ENCODE measurements around the gene ZNHIT1.
A peak's percentile ranks its signal among the peaks of the same experiment; 100 is the strongest.
"Not testable (repeated sequence)": the region's sequence is repeated elsewhere in the genome, so short reads cannot be mapped to it uniquely, and the experiment has no call there.

Gene ZNHIT1

DNA sequence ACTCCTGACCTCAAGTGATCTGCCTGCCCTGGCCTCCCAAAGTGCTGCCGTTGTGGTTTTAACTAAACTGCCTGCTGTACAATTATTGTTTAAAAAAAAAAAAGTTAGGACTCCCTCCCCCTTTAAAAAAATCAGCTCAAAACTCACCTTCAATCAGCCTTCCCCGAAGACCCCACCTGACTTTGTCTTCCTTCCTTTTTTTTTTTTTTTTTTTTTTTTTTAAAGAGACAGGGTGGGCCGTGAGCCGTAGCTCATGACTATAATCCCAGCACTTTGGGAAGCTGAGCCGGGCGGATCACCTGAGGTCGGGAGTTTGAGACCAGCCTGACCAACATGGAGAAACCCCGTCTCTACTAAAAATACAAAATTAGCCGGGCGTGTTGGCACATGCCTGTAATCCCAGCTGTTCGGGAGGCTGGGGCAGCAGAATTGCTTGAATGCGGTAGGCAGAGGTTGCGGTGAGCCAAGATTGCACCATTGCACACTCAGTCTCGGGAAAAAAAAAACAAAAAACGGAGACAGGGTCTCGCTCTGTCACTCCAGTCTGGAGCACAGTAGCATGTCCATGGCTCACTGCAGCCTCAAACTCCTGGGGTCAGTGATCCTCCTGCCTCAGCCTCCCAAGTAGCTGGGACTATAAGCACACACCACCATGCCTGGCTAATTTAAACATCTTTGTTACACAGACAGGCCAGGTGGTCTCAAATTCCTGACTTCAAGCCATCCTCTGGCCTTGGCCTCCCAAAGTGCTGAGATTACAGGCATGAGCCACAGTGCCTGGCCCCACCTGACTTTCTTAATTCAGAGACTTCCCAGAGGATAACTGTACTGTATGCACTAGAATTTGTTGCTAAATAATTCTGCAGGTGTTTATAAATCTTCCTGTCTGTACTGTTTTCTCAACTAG, 23.7 kb downstream of the ZNHIT1 start:
- DNase-seq: no peak

DNA sequence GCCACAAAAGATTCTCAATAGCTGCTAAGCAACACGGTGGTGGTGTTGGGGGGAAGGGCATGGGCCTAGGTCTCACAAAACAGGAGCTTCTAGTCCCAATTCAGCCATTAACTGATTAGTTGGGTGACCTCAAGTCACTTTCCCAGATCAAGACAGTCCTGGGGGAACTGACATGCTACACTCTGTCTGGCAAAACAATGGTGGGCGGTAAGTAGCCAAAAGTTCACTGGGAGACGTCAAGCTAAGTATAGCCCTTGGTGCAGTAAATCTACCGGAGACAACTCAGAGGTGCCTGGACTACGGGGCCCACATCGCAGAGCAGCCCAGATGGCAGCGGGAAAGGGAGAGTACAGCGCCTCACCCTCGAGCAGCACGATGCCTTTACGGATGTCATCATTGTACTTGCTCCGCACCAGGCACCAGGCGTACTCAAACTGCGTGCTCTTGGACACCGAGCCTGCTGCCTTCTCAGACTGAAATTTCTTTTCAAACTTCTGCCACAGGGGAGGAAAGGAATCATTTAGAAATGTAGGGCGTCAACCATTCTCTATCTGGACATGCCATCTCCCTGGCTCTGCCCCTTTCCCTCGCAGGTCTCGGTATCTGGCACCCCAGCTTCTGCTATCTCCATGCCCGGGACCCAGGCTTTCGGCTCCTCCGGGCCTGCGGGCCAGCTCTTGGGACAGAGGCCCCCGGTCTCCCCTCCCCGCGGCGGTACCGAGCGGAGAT, 25.8 kb downstream of the ZNHIT1 start:
- peak; percentile 45 to 55 for DNase-seq

DNA sequence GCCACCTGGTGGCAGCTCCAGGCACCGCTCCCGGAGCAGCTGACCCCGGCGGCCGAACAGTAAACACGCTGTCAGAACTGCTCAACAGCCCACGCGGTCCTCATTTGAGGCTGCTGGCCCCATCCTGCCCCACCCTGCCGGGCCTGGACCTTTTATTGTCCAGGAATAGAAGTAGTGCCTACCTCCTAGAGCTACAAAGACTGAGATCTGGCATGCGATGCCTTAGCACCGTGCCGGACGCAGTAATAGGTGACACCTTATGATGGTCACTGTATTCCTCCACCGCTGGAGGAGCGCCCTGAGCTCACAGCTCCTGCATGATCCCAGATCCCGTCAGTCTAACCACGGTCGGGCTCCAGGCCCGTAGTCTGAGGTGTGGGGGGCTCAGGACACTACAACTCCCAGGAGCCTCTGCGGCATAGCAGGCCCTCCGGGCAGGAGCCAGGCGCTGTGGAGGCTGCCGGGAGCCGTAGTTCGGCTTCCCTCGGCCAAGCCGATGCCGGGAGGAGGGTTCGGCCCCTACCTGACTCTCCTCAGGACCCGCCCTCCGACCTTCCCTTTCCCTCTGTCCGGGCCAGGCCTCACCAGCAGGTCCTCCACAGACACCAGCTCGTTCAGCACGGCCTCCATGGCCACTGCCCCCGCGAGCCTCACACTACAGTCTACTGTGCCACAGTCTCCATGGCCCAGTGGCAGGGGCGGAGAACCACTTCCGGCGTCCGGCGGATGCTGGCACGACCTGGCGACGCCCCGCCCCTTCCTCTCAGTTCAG, 26.6 kb downstream of the ZNHIT1 start, which contains the start of gene FIS1:
TSS of gene FIS1 (minus strand) at position 707 of the 772 bp plus-strand sequence. CDS start at position 630, 77 bp downstream.
- DNase-seq: peak; percentile 82 to 92

DNA sequence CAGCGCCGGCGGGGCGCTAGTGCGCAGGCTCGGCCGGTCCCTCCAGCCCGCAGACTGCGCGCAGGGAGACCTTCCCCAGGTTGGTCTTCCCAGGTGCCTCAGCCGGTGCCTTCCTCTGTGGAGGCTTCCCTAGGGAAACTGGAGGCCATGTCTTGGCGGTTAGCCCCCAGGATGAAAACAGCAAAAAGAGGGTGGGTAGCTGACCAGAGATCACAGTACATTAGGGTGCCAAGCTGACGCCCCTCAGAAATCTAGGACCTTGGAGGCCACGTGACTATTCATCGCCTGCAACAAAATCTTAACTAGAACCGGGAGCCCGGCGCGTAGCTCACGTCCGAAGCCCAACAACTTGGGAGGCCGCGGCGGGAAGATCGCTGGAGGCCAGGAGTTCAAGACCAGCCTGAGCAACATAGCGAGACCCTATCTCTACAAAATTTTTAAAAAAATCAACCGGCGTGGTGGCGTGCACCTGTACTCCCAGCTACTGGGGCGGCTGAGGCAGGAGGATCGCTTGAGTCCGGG, 27.2 kb downstream of the ZNHIT1 start:
- no peak for DNase-seq

DNA sequence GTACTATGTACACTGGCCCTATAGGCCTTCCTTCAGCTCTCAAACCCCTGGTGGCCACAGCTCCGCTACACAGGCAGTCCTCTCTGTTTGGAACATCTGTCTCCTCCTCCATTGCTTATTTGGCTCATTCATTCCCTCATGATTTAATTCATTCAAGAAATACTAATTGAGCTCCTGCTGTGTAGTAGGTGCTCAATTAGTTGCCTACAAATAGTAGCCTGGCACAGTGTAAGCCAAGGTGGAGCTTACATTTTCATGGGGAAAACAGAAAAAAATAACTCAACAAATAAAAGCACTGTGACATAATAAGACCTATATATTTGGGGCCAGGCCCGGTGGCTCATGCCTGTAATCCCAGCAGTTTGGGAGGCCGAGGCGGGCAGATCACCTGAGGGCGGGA, 30.3 kb downstream of the ZNHIT1 start:
- no peak for DNase-seq

DNA sequence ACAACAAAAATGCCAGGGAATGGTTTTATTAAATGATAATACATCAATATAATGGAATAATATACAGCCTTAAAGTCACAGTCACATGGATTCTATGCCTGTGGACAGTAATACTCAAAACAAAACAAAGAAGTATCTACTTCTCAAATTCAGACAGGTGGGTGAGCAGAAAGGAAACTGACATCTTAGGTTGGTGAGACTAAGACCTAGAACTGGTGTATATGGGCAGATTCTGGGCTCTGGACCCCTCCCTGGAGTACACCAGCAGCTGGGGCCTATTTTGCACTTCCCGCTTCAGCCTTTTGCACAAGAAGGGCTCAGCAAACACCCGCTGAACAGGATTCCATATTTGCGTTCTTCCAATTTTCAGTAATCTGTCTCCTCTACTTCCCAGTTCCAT, 32.4 kb downstream of the ZNHIT1 start:
- DNase-seq: no peak

DNA sequence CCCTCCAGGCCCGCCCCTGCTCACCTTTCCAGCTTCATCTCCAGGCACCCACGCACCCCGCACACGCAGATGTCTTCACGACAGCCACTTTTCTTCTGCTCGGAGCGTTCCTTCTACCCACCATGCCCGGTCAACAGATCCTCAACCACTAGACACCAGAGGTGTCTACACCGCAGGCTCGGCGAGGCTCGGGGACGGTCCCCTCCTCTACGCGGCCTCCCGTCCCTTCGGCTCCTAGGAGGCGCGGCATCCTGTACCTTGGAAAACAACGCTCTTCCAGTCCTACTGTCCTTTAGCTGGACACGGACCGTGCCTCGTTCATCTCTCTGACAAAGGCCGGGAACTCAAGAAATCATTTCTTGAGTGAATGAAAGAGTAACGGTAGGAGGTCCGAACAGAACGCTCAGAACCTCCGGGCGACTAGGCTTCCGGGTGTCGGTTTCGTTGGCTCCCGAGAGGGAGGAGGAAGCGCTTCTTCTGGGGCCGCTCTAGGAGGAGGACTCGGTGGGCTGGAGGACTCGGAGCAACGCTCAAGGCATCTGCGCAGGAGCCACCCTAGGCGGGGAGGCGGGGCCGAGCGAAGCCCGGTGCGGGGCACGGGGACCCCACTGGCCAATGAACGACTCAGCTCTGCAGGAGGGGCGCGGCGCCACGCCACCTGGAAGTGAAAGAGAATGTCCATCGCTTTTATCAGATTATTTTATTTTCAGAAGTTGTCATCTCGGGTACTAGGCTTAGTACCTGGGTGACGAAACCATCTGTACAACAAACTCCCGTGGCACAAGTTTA, 34.1 kb downstream of the ZNHIT1 start:
- peak; percentile 98 to 99 for DNase-seq

DNA sequence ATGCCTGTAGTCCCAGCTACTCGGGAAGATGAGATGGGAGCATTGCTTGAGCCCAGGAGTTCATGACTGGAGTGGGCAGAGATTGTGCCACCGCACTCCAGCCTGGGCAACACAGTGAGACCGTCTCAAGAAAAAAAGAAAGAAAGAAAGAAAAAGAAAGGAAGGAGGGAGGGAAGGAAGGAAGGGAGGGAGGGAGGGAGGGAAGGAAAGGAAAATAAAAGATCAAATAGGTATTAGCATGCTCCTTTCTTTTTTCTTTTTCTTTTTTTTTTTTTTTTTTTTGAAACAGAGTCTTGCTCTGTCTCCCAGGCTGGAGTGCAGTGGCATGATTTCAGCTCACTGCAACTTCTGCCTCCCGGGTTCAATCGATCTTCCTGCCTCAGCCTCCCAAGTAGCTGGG, 35.2 kb downstream of the ZNHIT1 start:
- DNase-seq: not testable (repeated sequence)

DNA sequence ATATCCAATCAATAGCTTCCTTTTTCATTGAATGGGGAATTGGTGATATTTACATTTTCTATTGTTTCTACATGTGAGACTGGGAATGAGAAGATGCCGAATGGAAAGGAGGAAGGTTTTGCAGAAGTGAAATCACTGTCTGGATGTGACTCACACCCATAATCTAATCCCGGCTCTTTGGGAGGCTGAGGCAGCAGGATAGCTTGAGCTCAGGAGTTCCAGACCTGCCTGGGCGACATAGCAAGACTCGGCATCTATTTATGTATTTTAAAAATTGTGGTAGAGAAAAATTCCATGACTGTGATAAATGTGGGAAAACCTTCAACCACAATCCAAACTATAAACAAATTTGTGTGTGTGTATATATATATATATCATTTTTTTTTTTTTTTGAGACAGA, 37.8 kb downstream of the ZNHIT1 start:
- no peak for DNase-seq

DNA sequence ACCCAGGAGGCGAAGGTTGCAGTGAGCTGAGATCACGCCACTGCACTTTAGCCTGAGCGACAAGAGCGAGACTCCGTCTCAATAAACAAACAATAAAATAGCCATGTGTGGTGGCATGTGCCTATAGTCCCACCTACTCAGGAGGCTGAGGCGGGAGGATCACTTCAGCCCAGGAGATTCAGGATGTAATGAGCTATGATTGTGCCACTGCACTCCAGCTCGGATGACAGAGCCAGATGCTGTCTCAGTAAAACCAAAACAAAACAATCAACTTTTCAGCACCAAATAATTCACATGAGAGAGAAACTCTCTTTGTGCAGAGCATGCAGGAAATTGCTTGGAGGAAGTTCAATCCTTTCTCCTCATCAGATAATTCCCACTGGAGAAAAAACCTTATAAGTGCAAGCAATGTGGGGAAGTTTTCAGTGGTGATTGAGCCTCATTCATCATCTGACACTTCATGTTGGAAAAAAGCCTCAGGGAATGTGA, 40.3 kb downstream of the ZNHIT1 start:
- DNase-seq: no peak

DNA sequence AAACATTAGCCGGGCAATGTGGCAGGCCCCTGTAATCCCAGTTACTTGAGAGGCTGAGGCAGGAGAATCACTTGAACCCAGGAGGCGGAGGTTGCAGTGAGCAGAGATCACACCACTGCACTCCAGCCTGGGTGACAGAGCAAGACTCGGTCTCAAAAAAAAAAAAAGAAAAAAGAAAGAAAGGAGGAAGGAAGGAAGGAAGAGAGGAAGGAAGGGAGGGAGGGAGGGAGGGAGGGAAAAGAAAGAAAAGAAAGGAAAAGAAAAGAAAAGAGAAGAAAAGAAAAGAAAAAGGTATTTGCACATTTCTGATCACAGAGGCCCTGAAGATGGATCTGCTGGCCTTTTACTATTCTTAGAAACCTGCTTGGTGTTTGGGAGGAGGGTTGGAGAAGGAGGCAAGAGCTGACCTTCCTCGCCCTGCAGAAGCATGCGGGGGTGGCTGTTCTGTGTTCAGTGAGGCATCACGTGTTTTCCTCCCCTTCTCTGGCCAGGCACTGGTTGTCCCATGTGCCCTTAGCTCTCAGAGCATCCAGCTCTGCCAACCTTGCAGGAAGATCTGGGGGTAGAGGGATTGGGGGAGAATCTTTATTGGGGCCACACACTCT, 46.2 kb downstream of the ZNHIT1 start:
- DNase-seq: peak; percentile 37 to 66

DNA sequence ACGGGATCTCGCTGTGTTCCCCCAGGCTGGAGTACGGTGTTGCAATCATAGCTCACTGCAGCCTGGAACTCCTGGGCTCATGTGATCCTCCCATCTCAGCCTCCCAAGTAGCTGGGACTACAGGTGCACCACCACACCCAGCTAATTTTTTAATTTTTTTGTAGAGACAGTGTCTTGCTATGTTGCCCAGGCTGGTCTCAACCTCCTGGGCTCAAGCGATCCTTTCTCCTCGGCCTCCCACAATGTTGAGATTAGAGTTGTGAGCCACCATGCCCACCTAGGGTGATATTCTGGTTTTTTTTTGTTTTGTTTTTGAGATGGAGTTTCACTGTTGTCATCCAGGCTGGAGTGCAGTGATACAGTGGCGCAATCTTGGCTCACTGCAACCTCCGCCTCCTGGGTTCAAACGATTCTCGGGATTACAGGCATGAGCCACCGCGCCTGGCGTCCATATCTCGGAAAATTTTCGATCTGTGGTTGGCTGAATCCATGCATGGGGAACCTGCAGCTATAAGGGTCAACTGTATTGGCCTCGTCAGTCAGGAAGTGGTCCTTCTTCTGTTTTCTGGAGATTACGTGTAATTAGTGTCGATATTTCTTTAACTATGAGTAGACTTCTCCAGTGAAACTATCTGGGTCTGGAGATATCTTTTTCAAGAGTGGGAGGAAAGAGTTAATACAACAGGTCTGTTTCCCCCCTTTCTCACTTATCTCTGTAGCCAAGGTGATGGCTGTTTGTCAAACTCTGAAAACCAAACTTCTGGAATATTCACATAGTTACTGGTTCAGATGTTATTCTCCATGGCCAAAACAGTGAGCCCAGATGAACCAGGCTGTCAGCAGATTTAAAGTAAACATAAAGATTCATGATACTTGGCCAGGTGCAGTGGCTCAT, 47.9 kb downstream of the ZNHIT1 start:
- DNase-seq: no peak

DNA sequence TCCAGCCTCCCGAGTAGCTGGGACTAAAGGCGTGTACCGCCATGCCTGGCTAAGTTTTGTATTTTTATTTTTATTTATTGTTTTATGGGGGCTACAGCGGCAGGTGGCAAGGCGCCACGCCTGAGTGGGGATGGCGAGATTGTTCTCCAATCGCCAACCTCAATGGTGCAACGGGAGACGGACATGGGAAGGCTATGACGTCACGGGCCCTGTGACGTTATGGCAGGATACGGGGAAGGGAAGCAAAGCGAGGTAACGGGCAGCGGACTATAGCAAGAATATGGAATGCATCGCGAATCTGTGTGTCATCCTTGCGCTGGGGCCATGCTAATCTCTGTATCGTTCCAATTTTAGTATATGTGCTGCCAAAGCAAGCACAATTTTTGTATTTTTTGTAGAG, 51.7 kb downstream of the ZNHIT1 start:
- DNase-seq: no peak

DNA sequence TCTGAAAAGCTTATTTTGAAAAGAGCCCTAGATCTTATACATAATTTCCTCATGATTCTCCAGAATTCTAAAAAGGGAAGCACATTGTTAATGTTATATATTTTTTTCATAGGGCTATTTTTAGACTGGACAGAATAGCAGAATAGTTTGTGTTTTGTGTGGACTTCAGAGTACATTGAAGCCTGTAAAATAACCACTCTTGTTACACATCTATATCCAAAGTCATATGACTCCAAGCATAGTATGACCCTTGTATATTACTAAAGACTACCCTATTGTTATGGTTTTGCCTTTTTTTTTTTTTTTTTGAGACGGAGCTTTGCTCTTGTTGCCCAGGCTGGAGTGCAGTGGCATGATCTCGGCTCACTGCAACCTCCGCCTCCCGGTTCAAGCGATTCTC, 53.1 kb downstream of the ZNHIT1 start:
- DNase-seq: peak in 1 of 2 donors; percentile 29

DNA sequence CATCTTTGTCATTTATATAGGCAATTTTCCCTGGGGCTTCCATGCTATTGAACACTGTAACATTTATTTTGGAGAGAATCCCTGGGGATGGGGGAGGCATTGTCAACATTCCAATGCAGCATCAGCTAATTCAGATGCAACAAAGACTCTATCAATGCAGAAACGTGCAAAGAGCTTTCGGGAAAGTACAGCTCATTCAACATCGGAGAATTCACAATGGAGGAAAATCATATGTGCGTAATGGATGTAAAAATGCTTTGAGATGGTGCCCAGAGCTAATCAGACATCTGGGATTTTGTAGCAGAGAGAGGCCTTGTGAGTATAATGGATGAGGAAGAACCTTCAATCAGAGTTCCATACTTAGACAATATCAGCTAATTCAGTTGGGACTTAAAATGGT, 55.2 kb downstream of the ZNHIT1 start:
- no peak for DNase-seq
